PC-9 (cell line): ENCODE data around the gene CPLX4.

Experiments
- EZH2 ChIP-seq: fragments of 200-600 bp; sonication (generic); IDR thresholded peaks from 2 replicates; pipeline ENCODE4 v1.8.0; 2017; ENCODE audit warnings: antibody characterized with exemption, low read depth
- TF ChIP-seq, protein P1 (sequence below): fragments of 200-600 bp; sonication (generic); conservative IDR thresholded peaks from 2 replicates; pipeline ENCODE4 v1.6.1; 2017; ENCODE audit warnings: mixed run types, antibody characterized with exemption, mild to moderate bottlenecking, moderate library complexity

DNA sequence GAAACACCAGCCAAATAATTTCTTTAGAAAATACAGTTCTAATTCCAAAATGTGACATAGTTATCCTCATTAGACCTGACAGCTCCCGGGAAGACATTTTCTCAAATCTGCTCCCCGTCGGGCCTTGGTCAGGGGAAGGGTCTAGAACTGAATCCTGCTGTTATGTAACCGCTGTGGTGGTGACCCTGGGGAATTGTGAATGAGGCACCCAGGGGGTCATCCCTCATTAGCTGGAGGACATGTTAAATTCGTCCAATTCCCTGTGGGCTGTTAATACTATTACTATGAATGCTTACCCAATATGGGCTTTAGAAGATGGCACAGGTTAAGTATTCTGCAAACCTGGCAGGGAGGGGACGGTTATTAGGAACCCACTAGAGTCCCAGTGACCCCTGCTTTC, 11.8 kb downstream of the CPLX4 start:
- TF ChIP-seq, protein P1, sequence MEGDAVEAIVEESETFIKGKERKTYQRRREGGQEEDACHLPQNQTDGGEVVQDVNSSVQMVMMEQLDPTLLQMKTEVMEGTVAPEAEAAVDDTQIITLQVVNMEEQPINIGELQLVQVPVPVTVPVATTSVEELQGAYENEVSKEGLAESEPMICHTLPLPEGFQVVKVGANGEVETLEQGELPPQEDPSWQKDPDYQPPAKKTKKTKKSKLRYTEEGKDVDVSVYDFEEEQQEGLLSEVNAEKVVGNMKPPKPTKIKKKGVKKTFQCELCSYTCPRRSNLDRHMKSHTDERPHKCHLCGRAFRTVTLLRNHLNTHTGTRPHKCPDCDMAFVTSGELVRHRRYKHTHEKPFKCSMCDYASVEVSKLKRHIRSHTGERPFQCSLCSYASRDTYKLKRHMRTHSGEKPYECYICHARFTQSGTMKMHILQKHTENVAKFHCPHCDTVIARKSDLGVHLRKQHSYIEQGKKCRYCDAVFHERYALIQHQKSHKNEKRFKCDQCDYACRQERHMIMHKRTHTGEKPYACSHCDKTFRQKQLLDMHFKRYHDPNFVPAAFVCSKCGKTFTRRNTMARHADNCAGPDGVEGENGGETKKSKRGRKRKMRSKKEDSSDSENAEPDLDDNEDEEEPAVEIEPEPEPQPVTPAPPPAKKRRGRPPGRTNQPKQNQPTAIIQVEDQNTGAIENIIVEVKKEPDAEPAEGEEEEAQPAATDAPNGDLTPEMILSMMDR: no peak
- TF ChIP-seq EZH2: no peak
